ENCODE measurements around the gene LSM11.
"Not testable (repeated sequence)": the region's sequence is repeated elsewhere in the genome, so short reads cannot be mapped to it uniquely, and the experiment has no call there.

DNA sequence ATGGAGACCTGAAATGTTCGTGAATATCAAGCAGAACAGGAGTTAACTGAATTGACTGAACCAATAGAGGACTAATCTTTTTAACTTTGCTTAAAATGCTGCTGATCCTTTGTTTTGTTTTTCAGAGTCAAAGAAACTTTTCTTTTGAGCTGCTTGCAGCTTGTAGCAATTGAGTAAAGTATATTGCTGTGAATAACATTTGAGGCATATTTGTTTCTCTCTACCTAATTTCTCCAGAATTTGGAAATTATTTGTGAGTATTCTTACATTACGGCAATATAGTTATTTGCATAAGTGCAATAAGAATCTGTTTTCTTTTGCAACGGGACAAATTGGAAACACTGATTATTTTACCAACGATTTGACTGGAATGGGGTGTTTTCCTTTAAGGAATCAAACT is 44.8 kb upstream of the LSM11 start:
- not testable (repeated sequence) for TF ChIP-seq POLR2A, TAF1 (IDR thresholded peaks at IDR 0.05; ENCODE audit: low read depth, low read length)

Measured in GM12891 (cell line).